ENCODE data around the gene TTN. TPM values are rescaled to one million over a fixed set of nuclear protein-coding genes. Genes with fewer than 3 reads are reported as not detected.

The TTN gene
- total RNA-seq, 1 donor = under 0.01 TPM

DNA sequence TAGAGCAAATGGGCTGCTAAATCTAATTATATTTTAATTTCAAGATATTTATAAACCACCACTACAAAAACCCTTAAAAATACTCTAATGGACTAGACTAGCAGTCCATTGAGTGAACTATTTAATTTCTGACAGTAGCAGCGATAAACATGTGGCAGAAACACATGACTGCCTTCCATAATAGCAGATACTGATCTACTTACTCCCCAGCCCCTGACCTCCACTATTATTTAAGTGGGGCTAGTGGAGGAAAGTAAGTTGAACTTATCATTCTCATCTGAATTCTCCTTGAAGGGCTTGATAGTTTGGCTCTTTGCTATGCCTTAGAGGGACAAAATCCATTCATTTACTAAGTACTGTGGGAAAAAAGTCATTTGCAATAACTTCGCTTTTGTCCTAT lies 90.8 kb downstream of the TTN start:
- DNase-seq (ENCODE audit: low read depth) = no peak
- no peak overlapping the region for H3K4me3 ChIP-seq (ENCODE audit: low read depth, low read length)

DNA sequence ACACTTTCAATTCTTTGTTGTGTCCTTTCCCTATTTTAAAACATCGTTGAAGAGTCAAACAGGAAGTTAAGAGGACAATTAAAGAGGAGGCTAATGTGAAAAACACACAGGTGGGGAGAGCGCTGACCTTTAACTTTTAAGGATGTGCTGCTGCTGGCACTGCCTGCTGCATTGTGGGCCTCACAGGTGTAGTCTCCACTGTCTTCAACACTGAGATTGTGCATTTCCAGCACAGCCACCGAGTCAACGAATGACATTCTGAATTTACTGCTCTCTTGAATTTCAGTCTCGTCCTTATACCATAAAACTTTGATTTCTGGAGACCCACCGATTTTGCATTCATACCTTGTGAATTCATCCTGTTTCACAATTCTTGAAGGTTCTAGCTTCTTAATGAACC lies 91.9 kb downstream of the TTN start:
- TF ChIP-seq, protein P1, sequence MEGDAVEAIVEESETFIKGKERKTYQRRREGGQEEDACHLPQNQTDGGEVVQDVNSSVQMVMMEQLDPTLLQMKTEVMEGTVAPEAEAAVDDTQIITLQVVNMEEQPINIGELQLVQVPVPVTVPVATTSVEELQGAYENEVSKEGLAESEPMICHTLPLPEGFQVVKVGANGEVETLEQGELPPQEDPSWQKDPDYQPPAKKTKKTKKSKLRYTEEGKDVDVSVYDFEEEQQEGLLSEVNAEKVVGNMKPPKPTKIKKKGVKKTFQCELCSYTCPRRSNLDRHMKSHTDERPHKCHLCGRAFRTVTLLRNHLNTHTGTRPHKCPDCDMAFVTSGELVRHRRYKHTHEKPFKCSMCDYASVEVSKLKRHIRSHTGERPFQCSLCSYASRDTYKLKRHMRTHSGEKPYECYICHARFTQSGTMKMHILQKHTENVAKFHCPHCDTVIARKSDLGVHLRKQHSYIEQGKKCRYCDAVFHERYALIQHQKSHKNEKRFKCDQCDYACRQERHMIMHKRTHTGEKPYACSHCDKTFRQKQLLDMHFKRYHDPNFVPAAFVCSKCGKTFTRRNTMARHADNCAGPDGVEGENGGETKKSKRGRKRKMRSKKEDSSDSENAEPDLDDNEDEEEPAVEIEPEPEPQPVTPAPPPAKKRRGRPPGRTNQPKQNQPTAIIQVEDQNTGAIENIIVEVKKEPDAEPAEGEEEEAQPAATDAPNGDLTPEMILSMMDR (IDR thresholded peaks at IDR 0.05; ENCODE audit: insufficient read depth, low read depth, low read length) = no peak
- no peak overlapping the region for H3K4me3 ChIP-seq (ENCODE audit: low read depth, low read length)
- no peak for DNase-seq (ENCODE audit: low read depth)

More for the DNA sequence above, 90.8 kb downstream of the TTN start:
- TF ChIP-seq, protein P1 (IDR thresholded peaks at IDR 0.05; ENCODE audit: insufficient read depth, low read depth, low read length) = no peak

DNA sequence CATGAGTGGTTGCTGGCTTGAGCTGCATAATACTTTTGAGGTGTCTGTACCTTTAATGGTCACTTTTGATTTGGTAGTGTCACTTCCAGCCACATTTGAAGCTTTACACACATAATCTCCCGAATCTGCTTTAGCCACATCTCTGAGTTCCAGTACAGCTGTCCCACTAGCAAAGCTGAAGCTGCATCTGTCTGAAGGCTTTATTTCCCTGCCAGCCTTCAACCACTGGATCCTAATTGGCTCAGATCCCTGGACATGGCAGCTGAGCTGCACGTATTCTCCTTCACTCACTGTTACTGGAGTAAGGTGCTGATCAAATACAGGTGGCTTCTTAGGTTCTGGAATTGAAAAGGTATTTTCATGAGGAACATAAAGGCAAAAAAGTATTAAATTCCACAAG lies 99.7 kb downstream of the TTN start:
- TF ChIP-seq, protein P1 (IDR thresholded peaks at IDR 0.05; ENCODE audit: insufficient read depth, low read depth, low read length) = no peak
- H3K4me3 ChIP-seq (ENCODE audit: low read depth, low read length) = no peak overlapping the region
- DNase-seq (ENCODE audit: low read depth) = no peak

DNA sequence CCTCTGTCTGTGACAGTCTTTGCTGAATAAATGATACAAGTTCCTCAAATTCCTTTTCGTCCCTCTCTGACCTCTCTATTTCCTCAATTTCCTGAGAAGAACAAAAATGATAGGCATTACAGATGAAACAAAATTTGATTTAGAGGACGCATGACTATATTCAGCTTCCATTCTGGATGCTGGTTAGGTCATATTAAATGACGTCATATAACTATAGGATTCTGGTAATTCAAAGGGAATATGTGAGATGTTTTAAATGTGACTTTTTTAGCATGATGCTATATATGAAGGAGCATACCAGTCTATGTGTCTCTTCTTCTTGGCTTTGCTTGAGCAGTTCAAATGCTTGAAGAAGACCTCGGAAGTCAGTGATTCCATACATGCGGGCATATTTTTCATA lies 102.3 kb downstream of the TTN start:
- no peak overlapping the region for H3K4me3 ChIP-seq (ENCODE audit: low read depth, low read length)
- no peak for DNase-seq (ENCODE audit: low read depth)
- TF ChIP-seq, protein P1 (IDR thresholded peaks at IDR 0.05; ENCODE audit: insufficient read depth, low read depth, low read length) = no peak

GRCh38 chr2:178702361-178702760 lies 104.9 kb downstream of the TTN start:
- TF ChIP-seq, protein P1 (IDR thresholded peaks at IDR 0.05; ENCODE audit: insufficient read depth, low read depth, low read length) = no peak
- no peak overlapping the region for H3K4me3 ChIP-seq (ENCODE audit: low read depth, low read length)
- no peak for DNase-seq (ENCODE audit: low read depth)

DNA sequence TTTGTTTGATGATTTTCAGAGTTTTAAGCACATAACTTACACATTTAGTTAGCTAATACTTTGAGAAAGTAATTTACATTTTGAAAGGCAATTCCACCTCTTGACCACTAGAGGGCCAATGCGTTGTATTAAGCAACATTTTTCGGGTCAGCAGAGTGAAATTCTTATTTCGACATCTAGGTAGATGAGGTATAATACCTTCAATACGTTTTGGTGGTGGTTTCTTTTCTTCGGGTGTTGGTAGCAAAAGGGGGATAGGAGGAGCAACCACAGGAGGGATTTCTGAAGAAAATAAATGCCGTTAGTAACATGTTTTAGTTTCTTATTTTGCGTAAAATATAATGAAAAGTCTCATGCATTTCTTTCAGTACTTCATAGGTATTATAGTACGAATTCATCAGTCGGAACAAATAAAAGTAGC lies 106.3 kb downstream of the TTN start:
- H3K4me3 ChIP-seq (ENCODE audit: low read depth, low read length) = no peak overlapping the region
- peak; percentile 35 for DNase-seq (ENCODE audit: low read depth)
- TF ChIP-seq, protein P1 (IDR thresholded peaks at IDR 0.05; ENCODE audit: insufficient read depth, low read depth, low read length) = peak; percentile 92

DNA sequence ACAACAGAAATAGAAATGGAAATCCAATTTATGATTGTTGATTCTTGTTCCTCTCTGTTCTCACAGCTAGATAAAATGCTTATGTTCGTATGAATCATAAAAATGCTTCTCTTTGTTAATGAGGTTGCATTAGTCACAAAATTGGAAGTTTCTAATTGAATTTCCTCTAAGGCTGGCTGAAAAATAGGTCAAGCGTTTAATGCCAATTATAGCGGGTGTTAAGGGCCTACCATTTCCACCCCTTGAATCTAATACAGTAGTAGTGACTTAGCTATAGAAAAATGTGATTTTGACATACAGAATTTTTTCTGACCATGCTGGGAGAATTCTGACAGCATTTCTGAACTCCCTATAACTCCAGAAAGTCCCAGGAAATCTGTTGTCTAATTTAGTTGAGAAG lies 107.1 kb downstream of the TTN start:
- TF ChIP-seq, protein P1 (IDR thresholded peaks at IDR 0.05; ENCODE audit: insufficient read depth, low read depth, low read length) = no peak
- DNase-seq (ENCODE audit: low read depth) = no peak
- H3K4me3 ChIP-seq (ENCODE audit: low read depth, low read length) = no peak overlapping the region

Data from fibroblast of villous mesenchyme (primary cell).